NCI-H748 treated with DMSO at 0.1 percent for 48 hours (cell line): Measurements from ENCODE around the gene GATAD2B.

Experiments used
- DNase-seq: peaks from one replicate; lab custom pipeline; 2025; lab: John Stamatoyannopoulos, UW

Gene GATAD2B

DNA sequence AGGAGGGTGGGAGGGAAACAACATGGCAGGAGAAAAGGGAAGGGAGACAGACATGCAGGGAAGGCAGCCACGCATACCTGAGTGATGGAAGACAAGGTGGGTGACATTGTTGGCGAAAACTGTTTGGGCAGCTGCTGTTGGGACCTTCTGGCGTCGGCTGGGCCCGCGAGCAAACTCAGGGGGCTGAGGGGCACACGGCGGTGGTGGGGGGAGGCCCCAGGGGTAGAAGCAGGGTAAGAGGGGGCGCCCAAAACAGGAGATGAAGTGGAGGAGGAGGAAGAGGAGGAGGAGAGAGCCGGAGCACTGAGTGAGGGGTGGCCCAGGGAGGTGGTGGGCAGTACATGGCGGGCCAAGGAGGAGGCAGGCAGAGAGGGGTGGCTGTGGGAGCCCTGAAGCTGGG lies 28.4 kb upstream of the GATAD2B start:
- DNase-seq: no peak

DNA sequence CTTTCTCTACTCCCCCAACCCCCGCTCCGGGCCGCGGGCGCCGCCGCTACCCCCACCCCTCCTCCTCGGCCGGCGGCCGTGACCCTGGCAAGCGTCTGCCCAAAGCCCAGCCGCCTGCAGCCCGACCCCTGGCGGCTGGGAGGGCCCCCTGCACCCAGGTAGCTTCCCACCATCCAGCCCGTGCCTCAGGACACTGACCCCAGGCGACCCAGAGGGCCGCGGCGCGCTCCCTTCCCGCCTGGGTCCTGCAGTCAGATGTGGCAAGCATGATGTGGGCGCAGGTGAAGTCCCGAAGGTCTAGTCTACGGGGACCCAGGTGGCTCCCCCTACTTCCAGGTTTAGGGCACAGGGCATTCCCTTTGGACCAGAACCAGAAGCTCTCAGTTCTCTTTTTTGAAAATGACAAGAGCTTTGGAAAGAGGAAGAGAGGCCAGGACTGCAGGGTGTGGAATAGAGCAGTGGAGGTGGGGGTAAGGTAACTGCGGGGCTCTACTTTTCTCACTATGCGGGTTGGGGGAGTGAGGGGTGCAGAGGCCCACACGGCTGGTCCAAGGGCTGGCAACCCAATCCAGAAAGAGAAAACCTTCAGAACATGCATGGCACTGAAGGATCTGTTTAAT lies 24.0 kb upstream of the GATAD2B start, which contains the start of gene DENND4B:
DENND4B (minus strand) TSS at position 97 of the 620 bp plus-strand sequence. CDS start 2,344 bp downstream, outside the sequence.
- DNase-seq: peak; percentile 53

DNA sequence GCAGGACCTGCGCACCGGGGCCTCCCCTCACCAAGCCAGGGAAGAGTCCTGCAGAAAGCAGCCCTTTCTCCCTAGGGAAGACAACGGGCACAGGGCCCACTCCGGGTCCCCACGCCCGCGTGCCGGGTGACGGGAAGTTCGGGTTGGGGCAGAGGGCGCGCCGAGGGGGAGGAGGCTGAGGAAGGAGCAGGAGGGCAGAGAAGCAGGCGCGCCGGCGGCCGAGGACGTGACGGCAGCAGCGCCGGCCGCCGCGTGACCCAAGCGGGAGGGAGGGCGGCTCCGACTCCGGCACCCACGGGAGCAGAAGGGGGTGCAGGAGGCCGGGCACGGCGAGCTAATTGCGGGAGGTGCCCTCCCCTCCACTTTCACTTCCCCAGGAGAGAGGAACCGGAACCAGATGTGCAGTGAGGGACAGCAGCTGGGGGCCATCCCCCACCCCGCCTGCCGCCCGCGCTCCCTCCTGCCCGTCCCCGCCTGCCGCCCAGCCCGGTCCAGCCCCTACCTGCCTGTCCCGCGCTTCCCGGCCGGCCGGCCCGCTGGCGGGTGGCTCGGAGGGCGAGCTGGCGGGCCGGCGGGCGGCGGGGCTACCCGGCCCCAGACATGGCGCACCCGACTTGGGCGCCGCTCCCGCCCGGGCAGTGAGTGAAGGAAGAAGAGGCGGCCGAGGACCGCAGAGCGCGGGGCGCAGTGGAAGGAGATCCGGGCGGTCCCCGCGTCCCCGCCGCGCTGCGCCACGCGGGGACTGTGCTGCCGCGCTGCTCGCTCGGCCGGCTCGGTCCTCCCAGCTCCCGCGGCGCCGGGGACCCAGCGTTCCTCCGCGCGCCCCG lies 23.2 kb upstream of the GATAD2B start:
- DNase-seq: no peak

DNA sequence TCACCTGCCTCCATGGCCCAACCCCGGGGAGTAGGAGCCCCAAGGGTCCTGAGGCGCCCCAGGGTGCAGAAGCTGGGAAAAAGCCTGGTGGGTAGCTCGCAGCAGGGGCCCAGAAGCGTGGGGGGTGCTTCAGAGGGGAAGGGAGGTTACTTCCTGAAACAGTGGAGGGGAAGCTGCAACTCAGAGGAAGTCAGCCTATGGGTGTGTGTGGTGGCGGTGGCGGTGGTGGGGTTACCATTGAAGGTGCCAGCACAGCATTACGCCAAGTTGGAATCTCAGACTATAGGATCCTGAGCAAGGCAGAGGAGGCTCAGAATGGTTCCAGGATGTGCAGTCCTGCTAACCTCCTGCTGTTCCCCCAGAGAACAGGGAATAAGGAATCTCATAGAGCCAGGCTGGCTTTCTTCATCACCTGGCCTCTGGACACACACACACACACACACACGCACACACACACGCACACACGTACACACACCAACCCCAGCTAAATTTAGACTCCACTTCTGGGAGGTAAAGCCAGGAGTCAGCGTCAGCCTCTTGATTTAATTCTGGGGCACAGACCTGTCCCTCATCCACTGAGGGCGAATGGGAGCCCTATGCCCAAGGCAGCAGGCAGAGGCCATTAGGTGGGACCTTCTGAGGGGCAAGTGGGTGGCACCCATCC lies 22.5 kb upstream of the GATAD2B start:
- DNase-seq: no peak

DNA sequence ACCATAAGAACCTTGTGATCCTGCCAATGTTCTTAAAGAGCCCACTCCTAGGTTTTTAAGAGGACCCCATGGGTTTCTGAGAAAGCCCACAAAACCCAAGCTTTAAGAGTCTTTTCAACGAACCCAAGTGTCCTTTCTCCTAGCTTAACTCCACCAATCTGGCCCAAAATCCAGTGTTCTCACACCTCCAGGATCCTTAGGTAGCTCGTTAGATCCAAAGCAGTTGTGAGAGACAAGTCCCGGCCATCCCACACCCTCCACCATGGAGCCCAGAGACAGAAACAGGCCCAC lies 22.0 kb upstream of the GATAD2B start:
- no peak for DNase-seq

DNA sequence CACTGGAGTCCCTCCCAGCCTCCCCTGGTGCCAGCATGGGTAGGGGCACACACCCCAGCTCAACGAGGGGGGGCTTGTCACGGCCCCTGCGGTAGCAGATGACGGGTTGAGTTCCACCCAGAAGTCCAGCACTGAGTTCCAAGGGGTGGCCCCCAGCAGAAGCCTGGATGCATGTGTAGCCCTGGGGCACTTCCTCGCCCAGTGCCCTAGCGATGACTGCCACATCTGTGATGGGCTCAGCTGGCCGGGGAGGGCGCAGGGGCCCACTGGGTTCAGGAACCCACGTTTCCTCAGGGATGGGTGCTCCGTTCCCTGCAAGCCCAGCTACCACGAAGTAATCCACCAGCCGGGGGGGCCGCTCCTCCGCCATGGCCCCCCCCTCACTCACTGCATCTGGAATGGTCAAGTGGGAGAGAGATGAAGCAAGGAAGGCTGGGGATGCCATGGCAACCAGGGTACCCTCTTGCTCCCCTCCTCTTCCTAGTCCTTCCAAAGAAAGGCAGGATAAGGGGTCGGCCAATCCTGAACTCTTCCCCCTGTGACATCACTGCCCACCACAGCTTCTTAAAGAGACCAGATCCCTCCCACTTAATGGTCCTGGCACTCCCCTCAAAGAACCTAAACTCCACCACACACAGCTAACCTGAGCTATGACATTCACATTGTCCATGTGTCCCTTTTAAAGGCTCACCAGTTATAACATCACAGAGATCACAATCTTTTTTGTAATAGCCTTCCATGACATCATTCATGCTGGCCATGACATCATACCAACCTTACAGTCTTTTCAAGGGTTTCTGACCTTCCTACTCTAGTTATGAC lies 21.4 kb upstream of the GATAD2B start:
- no peak for DNase-seq

DNA sequence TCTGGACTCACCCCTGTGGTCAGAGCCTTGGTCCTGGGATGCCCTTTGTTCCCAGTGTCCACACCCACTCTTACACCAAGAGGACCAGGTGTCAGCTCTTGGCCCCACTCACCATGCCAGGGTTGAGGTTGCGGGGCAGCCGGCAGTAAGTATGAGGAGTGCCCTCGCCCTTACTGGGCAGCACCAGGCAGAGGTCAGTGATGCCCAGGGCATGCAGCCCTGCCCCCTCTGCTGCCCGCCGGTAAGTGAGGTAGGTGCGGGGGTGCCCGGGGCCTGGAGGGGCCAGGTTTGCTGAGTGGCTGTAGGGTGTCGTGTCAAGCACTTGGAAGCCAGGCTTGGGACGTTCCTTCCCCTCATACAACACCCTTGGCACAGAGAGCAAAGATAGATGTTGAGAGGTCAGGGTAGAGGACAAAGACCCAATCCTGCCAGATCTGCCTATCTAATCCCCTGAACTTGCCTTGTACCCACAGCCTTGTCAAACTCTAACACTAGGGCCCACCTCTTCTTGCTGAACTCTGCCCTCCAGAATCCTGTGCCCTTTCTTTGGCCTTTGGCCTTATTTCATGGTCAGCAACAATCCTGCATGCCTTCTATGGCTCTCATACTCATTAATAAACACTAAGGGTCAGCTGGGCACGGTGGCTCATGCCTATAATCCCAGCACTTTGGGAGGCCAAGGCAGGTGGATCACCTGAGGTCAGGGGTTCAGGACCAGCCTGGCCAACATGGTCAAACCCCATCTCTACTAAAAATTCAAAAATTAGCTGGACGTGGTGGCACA lies 20.2 kb upstream of the GATAD2B start:
- DNase-seq: no peak

DNA sequence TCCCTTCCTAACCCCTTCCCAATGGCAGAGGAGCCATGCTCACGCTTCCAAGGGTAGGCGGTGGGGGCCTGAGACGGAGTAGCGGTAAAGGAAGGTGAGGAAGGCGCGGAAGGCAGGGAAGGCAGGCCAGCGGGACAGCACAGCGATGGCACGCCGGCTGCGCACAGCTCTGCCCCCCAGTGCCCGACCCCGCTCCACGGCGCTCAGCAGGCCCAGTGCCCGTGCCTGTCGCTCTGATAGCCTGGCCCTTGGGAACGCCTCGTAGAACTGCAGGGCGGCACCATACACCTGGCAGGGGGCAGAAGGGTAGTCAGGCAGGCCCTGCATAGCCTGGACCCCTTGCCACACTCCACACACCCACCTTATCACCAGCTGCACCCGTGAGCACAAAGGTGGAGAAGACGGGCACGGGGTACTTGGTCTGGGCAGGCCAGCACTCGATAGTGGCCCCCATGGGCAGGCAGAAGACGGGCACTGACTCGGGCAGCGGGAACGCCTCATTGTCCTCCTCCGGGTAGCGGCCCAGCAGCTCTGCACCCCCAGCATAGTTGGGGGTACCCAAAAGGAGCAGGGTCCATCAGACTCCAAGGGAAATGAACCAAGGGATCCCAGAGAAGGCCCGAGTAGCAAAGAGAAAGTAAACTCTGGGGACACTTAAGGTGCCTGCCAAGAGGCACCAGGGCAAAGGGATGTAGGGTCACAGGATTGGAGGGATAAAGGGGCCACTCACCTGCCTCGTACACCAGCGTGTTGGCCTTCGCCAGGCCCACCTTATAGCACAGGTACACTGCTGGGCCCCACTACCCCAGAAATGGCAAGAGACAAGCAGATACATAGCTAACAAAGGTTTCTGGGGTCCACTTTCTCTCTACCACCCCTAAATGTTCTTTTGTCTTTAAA lies 19.3 kb upstream of the GATAD2B start:
- DNase-seq: no peak

DNA sequence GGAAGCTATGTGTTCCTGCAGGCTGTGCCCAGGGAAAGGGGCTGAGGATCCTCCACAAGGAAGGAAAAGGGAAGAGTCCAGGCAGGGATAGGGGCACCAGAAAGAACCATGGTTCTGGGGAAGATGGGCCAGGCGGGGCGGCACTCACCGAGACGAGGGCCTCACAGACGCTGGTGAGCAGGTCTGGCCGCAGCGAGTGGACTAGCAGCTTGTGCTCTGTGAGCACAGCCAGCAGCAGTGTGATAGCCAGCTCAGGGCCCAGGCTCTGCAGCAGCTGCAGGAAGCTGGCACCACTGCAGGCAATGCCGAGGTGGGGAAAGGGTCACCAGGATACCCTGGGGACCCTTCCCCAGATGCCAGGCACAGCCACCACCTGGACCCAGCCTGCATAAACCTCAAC lies 18.0 kb upstream of the GATAD2B start:
- DNase-seq: no peak

DNA sequence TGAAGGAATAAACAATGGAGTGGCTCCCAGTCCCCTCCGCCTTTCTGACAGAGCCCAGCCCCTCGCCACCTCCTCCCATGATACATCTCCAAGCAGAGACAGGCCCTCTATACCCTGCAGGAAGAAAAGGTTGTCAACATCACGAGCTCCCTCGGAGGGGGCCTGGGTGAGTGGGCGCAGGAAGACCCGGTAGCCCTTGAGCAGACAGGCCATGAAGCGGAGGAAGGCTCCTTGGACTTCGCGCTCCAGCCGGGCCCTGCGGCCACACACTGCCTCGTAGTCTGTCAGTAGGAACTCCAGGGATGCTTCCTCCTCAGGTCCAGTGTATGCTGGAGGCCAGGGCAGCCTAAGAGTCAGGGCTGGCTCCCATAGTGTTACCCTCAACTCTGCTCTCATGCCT lies 16.7 kb upstream of the GATAD2B start:
- DNase-seq: no peak

DNA sequence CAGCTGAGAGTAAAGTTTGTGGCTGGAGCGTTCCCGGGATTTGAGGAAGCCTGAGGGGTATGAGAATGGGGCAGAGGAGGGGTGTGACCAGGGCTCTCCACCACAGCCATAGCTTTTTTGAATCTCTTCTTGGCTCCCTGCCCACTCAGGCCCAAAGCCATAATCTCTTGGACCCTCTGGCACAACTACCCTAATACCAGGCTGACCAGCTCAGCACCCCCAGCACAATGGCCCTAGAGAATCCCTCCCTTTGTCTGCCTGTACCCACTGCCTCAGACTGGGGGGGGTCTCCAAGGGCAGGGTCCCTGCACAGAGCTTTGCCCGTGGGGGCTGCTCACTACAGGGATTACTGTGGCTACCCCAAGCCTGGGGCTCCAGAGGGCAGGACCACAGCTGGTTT lies 16.2 kb upstream of the GATAD2B start:
- DNase-seq: no peak

DNA sequence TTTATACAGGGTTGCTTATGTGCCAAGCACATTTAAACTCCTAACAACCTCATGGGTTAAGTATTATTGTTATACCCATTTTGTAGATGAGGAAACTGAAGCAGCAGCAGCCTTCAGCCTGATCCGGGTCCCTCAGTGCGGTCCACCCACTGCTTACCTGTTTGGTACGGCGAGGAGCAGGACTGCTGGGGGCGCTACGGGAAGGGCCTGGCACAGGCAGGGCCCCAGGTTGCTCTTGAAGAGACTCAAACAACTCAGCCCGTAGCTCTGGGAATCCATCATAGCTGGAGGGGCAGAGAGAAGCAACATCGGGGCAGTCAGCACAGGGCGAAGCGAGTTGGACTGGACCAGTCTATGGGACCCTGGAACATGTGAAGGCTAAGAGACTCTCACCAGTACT lies 14.6 kb upstream of the GATAD2B start:
- no peak for DNase-seq

DNA sequence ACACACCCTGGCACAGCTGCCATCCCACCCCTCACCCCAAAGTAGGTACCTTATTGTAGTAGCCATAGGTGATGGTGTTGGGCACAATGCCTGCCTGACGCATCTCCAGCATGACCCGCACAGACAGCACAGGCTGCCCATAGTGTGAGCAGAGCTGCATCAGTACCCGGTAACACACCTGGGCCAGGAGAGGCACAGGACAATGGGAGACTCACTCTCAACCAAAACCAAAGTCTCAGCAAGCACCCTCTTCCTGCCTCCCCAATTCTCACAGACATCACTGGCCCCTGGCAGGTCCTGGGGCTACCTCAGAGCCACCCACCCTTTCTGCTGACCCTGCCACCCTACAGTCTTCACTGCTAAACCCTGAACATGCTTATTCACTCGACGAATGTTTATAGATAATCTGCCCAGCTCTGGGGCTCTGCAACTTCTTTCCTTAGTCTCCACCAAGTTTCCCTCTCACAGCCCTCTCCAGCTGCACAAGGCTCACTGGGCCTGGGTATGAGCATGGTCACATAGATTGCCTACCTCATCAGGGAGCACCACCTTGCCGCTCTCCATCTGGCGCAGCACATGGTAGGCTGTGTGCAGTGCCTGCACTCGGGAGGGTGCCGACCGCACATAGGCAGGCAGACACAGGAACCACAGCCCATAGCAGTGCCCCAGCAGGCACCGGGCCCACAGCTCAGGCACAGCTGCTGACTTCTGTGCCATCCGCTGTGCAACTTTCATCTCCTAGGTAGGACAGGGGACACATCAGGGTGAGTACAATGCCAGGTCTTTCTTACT lies 13.4 kb upstream of the GATAD2B start:
- DNase-seq: no peak

DNA sequence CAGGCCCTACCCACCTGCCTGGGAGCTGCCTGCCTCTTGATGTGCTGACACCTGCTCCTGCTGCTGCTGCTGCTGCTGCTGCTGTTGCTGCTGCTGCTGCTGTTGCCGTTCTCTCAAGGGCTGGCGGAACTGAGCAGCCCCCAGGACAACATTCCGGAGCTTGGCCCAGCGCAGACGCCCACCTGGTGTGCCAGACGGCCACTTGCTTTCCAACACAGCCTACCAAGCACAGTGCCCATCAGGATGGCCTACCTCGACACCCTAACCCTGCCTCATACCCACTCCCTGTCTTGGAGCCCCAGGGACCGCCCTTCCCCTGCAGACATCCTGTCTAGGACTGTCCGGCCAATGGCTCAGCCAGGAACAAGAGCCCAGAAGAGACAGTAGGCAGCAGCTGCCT lies 12.0 kb upstream of the GATAD2B start:
- DNase-seq: no peak

DNA sequence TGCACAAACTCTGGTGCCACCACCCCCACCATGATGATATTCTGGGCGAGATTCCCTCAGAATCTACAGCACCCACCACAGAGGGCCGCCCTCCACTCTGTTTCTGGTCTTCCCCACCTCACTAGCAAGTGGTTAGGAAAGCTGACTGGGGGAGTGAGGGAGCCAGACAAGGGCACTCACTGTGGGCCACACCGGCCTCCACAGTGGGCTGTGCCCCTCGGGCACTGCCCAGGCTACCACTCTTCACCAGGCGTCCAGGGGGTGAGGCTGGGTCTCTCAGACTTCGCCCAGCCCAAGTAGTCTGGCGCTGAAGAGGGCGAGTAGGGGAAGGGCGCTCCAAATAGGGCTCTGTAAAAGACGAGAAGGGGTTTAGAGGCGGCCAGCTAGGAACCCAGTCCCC lies 11.2 kb upstream of the GATAD2B start:
- no peak for DNase-seq

DNA sequence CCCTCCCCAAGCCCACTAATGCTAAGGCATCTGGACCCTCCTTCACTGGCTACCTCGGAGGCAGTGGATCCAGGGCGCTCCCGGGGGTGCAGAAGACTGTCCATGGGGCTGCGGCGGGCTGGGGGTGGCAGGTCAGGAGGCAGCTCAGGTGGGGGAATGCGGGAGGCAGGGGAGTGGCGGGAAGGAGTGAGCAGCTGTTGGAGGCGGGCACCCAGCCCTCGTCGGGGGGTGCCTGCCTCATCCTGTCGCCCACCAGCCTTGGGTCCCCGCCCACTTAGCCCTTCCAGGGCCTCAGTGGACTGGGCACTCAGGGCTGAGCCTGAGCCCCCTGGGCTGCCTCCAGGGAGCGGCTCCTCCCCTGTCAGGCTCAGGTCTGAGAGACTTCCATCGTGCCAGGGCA lies 10.7 kb upstream of the GATAD2B start:
- no peak for DNase-seq

DNA sequence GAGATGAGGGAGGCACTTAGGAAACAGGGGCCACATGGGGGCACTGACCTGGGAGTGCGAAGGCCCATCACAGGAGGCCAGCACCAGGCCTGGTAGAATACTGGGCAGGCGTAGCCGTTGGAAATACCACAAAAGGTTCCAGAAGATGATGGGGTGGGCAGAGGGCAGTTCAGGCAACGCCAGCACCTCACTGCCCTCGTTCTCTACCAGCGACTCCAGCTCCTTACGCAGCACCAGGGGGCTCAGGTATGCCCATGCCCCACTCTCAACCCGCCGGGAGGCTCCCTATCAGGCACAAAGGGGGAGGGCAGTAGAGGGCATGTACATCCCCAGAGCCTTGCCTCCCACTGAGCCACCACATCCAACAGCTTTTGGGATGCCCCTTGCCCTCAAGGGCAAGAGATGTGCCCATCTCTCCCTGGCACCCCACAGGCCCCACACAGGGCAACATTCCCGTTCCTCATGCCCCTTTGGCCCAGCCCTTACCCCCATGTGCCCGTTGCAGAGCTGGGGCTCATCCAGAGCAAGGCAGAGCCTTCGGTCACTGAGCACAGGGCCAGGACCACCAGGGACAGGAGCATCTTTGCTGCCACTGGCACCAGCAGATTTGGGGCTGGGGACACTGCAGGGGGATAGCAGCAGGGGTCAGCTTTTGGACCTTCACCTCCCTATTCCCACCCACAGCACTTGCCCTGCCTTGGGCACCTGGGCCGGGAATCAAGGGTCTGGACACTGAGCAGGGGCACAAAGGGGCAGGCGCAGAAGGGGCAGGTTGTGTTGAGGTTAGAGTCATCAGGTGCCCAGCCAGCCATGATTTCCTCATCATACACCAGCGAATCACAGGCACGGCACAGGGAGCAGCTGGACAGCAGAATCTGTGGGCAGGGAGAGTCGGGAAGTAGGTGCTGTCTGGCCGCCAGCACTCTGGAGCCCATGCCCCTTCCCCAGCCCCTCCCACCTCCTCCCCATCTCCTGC lies 9.7 kb upstream of the GATAD2B start:
- DNase-seq: no peak
